ENCODE results near the gene RNF223. TPM values are rescaled to one million over a fixed set of nuclear protein-coding genes. Genes with fewer than 3 reads are reported as not detected.

The RNF223 gene
- total RNA-seq, 4 donors from 2014 or later: not detected

- H3K27ac ChIP-seq: no peak overlapping the region
- no peak overlapping the region for H3K4me3 ChIP-seq
- 40 to 45% methylated on average over 14 to 15 of the region's 21 CpGs for WGBS, 2 donors
- H3K9me3 ChIP-seq: no peaks in the 10 kb centered on the region
- no peak for TF ChIP-seq CTCF (IDR thresholded peaks at IDR 0.05)
- TF ChIP-seq POLR2A (IDR thresholded peaks at IDR 0.05): no peak
- TF ChIP-seq EP300 (IDR thresholded peaks at IDR 0.05): no peak
- peaks cover 0 to 12% (median 11%) of the 10 kb centered on the region in 4 donors for H3K4me1 ChIP-seq
- peaks cover 0 to 66% of the 10 kb centered on the region in 2 donors for H3K27me3 ChIP-seq
- no peaks in the 10 kb centered on the region for H3K36me3 ChIP-seq
- no peak for DNase-seq (ENCODE audit: low spot score in 2 of 2)
Measured at GRCh38 chr1:1075148-1075935, 1.2 kb upstream of the RNF223 start.

DNA sequence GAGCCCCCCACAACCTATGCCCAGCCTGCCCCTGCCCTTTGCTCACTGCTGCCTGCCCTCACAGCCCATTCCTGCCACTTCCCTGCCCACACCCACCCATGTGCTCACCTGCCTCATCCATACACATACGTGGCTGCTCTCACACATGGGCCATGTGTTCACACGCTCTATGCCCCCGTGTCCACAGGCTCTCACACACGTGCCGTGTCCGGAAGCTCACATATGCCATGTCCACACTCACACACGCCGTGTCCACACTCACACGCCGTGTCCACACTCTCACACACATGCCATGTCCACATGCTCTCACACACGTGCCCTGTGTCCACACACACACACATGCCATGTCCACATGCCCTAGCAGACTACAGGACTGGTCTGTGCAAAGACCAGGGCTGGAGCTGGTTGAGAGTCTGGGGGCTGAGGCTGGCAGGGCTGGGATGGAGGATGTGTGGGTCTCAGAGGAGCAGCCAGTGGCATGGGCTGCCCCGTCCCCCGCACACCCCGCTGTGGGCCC is 583 bp upstream of the RNF223 start:
- no peaks in the 10 kb centered on the region for H3K9me3 ChIP-seq
- H3K36me3 ChIP-seq: no peaks in the 10 kb centered on the region
- H3K4me3 ChIP-seq: no peak overlapping the region
- no peak for TF ChIP-seq POLR2A (IDR thresholded peaks at IDR 0.05)
- TF ChIP-seq CTCF (IDR thresholded peaks at IDR 0.05): no peak
- no peak for TF ChIP-seq EP300 (IDR thresholded peaks at IDR 0.05)
- no peak for DNase-seq (ENCODE audit: low spot score in 2 of 2)
- WGBS, 2 donors: 73 to 81% methylated on average over 11 to 14 of the region's 14 CpGs
- no peak overlapping the region for H3K27ac ChIP-seq
- H3K4me1 ChIP-seq: peaks cover 0 to 10% (median 5%) of the 10 kb centered on the region in 4 donors
- H3K27me3 ChIP-seq: peaks cover 0 to 66% of the 10 kb centered on the region in 2 donors

- H3K36me3 ChIP-seq: no peaks in the 10 kb centered on the region
- H3K27ac ChIP-seq: no peak overlapping the region
- WGBS, 2 donors: 63 to 76% methylated on average over 22 to 28 of the region's 28 CpGs
- H3K4me3 ChIP-seq: no peak overlapping the region
- H3K9me3 ChIP-seq: no peaks in the 10 kb centered on the region
- TF ChIP-seq POLR2A (IDR thresholded peaks at IDR 0.05) (no peak), CTCF (IDR thresholded peaks at IDR 0.05) (no peak), EP300 (IDR thresholded peaks at IDR 0.05) (no peak)
- H3K4me1 ChIP-seq: peaks cover 0 to 17% (median 13%) of the 10 kb centered on the region in 4 donors
- H3K27me3 ChIP-seq: peaks cover 0 to 77% of the 10 kb centered on the region in 2 donors
- no peak for DNase-seq (ENCODE audit: low spot score in 2 of 2)
Measured at GRCh38 chr1:1072849-1073742, 1.0 kb downstream of the RNF223 start.

DNA sequence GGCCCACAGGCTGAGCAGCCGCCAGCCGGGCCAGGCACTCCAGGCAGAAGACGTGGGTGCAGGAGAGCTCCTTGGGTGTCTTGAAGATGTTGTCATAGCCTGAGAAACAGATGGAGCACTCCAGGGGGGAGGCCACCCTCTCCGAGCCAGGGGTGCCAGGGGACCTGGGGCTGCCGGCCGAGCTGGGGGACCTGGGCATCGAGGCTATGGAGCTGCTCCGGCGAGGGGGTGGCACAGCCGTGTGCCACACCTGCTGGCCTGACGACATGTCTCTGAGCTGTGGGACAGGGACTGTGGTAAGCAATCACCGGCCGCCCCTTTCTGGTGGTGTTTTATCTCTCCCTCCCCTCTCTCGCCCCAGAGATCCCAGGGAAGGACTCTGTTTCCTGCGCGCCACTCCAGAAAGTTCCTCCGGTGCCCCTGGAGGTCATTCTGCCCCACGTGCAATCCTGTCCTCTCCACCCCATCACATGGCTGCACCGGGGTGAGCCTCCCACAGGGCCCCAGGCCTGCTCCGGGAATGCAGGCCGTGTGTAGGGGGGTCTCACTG is 1.7 kb downstream of the RNF223 start:
- no peak overlapping the region for H3K27ac ChIP-seq
- H3K4me1 ChIP-seq: peaks cover 0 to 18% (median 13%) of the 10 kb centered on the region in 4 donors
- no peak for DNase-seq (ENCODE audit: low spot score in 2 of 2)
- 67% methylated on average over 16 to 18 of the region's 21 CpGs for WGBS, 2 donors
- TF ChIP-seq CTCF (IDR thresholded peaks at IDR 0.05) (no peak), POLR2A (IDR thresholded peaks at IDR 0.05) (no peak), EP300 (IDR thresholded peaks at IDR 0.05) (no peak)
- no peaks in the 10 kb centered on the region for H3K36me3 ChIP-seq
- peaks cover 0 to 84% of the 10 kb centered on the region in 2 donors for H3K27me3 ChIP-seq
- no peak overlapping the region for H3K4me3 ChIP-seq
- H3K9me3 ChIP-seq: no peaks in the 10 kb centered on the region

Measured in tibial nerve (tissue), 4 donors.